NCI-H2029 (cell line): ENCODE results near the gene MUSTN1.

Source experiments
- DNase-seq: peaks from one replicate; lab custom pipeline; 2025; lab: John Stamatoyannopoulos, UW

Gene MUSTN1

GRCh38 chr3:52852419-52852818 lies 17.6 kb upstream of the MUSTN1 start:
- DNase-seq: no peak

DNA sequence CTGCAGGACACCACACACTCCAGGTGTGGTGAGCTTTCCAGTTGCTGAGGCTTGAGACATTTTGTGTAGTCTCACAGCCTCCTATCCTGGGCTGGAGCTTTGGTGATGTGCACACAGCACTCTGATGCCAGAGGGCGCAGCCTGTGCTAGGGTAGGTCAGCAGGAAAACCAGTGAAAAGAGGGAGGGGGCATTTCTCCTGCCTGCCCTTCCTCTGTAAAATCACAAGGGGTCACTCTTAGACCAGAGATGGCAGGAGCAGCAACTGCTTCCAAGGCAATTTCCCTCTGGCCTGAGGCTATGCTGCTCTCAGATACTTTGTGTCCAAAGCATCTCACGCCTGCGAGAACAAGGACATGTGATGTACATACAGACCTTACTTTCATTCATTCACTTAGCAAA lies 16.5 kb upstream of the MUSTN1 start:
- peak; percentile 25 for DNase-seq

GRCh38 chr3:52849656-52850055 lies 14.8 kb upstream of the MUSTN1 start:
- no peak for DNase-seq

DNA sequence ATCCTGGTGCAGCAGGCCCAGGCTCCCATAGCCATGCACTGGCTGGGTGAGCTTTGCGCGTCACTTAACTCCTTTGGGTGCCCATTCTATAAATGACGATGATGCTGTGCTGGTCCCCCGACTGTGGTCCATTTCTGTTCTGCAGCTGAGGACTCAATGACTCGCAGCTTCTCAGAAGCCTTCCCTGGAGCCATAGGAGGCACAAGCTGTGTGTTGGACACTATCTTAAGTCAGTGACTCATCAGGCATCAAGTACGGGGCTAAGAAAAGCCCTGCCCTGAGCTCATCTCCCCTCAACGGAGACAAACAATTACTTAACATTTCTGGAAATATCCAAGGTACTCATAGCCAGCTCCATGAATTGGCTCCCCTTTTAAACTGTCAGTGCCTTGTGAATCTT lies 13.8 kb upstream of the MUSTN1 start:
- DNase-seq: no peak

DNA sequence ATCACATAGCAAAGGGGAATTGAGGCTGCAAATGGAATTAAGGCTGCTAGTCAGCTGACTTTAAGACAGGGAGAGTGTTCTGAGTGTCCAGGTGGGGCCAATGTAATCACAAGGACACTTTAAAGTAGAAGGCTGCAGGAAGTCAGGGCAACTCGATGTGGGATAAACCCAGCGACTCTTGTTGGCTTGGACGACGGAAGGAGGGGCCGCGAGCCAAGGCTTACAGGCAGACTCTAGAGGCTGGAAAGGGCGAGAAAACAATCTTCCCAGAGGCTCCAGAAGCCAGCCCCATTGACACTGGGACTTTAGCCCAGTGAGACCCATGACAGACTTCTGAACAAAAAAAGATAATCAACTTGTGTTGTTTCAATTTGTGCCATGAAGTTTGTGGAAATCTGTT lies 12.9 kb upstream of the MUSTN1 start:
- DNase-seq: no peak

- DNase-seq: no peak
Observed at GRCh38 chr3:52847241-52847640, 12.4 kb upstream of the MUSTN1 start.

- peak; percentile 15 for DNase-seq
Observed at GRCh38 chr3:52846432-52846965, 11.7 kb upstream of the MUSTN1 start.

GRCh38 chr3:52845691-52846431 lies 11.0 kb upstream of the MUSTN1 start:
- no peak for DNase-seq

- DNase-seq: peak; percentile 38
Observed at GRCh38 chr3:52845157-52845556, 10.3 kb upstream of the MUSTN1 start.

DNA sequence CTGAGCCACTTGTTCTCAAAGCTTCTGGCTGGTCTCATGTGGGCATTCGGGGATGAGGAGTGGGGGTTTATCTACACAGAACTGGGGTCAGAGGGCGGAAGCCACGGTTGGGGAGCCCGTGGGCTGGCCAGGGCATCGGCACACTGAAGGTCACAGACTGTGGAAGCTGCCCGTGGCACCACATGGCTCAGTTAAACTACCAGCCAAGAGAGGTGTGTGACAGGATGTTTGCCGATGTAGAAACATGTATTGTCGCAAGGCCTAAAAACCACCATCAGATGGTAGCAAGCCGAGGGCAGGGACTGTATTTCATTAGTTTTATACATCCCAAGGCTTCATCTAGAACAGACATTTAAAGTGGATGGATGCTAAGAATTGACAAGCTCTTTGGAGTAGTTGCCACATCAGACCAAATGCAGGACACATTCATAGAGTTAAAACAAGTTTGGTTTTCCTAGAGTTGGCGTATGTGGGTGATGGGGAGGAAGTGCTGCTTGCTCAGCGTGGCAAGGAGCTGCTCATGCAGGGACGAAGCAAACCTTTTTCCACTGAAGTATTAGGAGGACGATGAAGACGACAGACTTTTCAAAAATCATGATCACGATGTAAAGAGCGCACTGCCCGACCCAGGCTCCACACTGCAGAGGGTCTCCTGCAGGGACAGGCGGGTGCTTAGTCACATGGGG lies 9.6 kb upstream of the MUSTN1 start:
- DNase-seq: no peak

DNA sequence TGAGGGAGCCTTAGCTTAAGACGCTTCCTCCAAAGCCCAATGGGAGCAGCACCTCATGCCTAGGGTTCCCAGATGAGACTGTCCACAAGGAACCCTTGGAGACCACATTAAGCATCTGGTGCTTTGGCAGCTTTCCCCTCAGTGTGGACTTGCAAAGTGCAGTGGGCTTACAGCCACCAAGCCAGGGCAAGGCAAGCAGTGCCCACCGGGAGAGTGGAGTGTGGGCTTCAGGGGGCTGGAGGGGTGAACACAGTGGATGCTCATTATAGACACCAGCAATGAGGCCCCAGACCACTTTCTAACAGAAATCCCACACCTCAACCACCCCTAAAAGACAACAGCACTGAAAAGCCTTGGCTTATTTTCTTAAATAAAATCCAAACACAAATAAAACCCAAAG lies 9.1 kb upstream of the MUSTN1 start:
- DNase-seq: no peak

DNA sequence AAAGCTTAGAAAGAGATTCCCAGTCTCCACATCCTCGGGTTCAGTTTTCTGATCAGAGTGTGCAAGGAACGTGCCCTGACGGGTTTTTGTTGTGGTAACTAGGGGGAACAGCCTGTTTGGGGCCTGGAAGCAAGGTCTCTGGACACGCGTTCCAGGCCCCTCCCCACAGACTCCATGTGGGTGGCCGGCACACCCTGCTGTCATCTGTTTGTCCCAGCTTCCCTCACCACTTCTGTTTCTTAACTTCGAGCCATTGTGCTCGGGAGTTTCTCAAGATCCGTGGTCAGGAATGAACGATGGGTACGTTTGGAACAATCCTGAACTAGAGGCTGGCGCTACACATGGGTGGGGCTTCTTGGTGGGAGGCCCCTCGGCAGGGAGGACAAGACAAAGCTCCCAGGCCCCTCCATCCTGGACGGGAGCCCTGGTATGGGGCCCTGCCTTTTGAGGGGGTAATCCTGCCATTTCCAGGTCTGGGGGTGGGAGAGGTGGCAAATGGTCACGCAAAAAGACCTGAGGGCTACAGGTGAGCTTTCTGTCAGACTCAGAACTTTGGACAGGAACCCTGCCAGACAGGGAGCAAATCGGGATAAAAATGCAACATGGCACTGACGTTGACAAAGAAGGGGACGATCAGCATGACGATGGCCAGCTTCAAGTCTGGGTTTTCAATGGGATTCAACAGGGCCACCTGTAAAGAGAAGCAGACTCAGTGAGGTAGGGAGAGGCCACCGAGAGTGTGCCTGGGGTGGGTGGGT lies 8.5 kb upstream of the MUSTN1 start:
- no peak for DNase-seq

DNA sequence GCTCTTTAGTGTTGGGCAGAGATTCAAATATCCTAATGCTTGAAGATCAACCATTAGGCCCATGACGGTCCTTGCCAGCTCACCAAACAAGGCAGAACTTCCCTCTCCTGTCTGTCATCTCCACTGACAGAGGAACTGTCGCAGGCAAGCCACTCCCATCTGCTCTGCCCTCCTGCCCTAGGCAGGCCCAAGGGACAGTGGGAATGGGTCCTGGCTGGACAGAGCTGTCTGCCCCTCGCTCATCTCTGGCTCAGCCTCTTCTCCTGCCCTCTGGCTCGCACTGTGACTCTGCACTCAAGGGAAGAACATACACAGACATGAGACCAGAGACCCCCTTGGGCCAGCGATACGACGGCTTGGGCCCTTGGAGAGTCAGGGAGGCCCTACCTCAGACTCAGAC lies 7.6 kb upstream of the MUSTN1 start:
- DNase-seq: peak; percentile 8

- no peak for DNase-seq
Observed at GRCh38 chr3:52841981-52842340, 7.1 kb upstream of the MUSTN1 start.

DNA sequence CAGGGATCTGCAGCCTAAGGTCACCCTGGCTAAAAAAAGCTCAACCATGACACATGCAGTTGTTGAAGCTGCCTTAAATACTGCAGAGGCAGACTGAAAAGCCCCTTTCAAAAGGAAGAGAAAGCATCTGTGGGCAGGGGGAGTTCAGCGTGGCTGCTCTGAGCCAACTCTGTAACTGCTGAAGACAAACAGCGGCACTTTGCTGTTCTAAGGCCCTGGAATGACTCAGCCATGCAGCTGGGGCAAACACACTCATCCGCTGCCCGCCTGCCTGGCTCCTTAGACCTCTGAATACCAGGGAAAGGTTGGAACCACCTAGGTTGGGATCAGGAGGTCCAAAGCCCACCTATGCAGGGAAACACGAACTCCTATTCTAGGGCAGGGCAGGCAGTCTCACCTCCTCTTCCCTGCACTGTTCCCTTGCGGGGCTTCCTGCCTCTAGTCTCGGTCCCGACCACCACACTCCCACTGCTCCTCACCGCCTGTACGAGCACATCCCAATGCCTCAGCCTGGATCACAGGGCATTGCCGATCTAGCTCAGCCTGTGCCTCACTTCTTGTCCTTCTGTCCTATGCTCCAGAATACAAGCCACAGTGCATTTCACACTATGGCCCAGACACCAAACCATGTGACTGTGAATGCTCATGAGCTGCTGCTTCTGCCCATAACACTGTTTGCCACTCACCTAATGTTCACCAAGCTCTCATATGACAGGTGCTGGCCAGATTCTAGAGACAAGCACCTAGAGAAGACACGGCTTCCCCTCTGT lies 6.6 kb upstream of the MUSTN1 start:
- no peak for DNase-seq

GRCh38 chr3:52839892-52840545 lies 5.2 kb upstream of the MUSTN1 start:
- DNase-seq: no peak

- no peak for DNase-seq
Observed at GRCh38 chr3:52839268-52839575, 4.4 kb upstream of the MUSTN1 start.

DNA sequence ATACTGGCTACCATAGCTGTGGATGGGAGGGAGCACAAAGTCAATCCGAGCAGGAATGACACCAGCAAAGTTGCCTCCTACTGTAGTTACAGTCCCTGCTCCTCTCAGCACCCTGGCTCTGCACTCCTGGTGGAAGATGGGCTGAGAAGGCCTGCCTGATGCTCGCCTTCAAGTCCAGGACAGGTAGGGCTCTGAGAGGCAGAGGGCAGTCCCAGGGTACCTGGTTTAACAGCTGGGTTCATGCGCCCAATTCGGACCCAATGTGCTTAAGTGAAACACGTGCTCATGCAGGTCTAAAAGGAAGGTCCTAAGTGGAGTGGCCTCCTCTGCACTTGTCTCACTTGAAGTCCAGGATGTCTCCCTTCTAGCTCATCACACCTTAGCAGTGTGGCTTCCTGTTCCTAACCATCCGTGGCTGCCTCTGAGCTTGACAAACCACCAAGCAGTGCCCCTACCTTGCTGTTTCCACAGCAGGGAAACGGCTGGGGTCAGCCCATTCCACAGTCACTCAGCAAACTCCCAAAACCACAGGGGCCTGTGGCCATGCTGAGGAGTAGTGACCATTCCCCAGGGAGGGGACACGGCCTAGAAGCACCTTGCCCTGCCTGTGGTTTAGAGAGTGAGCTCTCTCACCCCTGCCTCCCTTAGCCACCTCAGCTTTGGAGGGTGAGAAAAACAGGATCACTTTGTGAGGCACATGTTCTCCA lies 3.9 kb upstream of the MUSTN1 start:
- DNase-seq: no peak

- no peak for DNase-seq
Observed at GRCh38 chr3:52836986-52837385, 2.2 kb upstream of the MUSTN1 start.

- DNase-seq: no peak
Observed at GRCh38 chr3:52836471-52836845, 1.6 kb upstream of the MUSTN1 start.
